Peyer's patch (tissue), 4 donors: Measurements from ENCODE around the gene STK32C. TPM values are rescaled to one million over a fixed set of nuclear protein-coding genes. Genes with fewer than 3 reads are reported as not detected.
"Not testable (repeated sequence)": the region's sequence is repeated elsewhere in the genome, so short reads cannot be mapped to it uniquely, and the experiment has no call there.

Experiments
- DNase-seq, 3 donors: peaks; one replicate each; pipeline ENCODE4 v3.0.0-alpha.2; 2017 to 2019
- H3K27ac ChIP-seq, 4 donors: fragments of 200-600 bp; sonication (generic); one replicate each; pipeline ENCODE4 v1.5.1; 2016 to 2019
- H3K27me3 ChIP-seq, 2 donors: fragments of 200-600 bp; sonication (generic); one replicate each; pipeline ENCODE4 v1.5.1; 2019
- H3K36me3 ChIP-seq, 3 donors: fragments of 200-600 bp; sonication (generic); one replicate each; pipeline ENCODE4 v1.5.1; 2016 to 2019
- H3K4me1 ChIP-seq, 4 donors: fragments of 200-600 bp; sonication (generic); one replicate each; pipeline ENCODE4 v1.5.1; 2016 to 2019
- H3K4me3 ChIP-seq, 4 donors: fragments of 200-600 bp; sonication (generic); 1 replicate in 3 of 4; 2 replicates in 1 of 4; pipeline ENCODE4 v1.5.1; 2016 to 2019; ENCODE audit warnings: mild to moderate bottlenecking in 1 of 4
- H3K9me3 ChIP-seq, 4 donors: fragments of 200-600 bp; sonication (generic); one replicate each; pipeline ENCODE4 v1.5.1; 2016 to 2019; ENCODE audit warnings: mild to moderate bottlenecking in 1 of 4
- POLR2A ChIP-seq, 2 donors: fragments of 450-650 bp; IDR thresholded peaks; one replicate each; pipeline ENCODE4 v1.5.1; 2017; ENCODE audit warnings: antibody characterized with exemption in 2 of 2, mild to moderate bottlenecking in 2 of 2, moderate library complexity in 2 of 2
- total RNA-seq, 4 donors: library from RNA; depleted of rRNA; stranded (reverse); fragments of >200 nt; gene quantifications; one replicate each; pipeline ENCODE4 v1.1.0, GENCODE V29; 2016
- TF ChIP-seq, protein P1 (sequence below), 6 experiments: fragments of 450-650 bp in 4 of 6; fragments of 200-600 bp in 2 of 6; sonication (generic) in 1 of 6; IDR thresholded peaks; one replicate each; pipeline ENCODE4 v1.5.1; 2017 to 2019; ENCODE audit warnings: antibody characterized with exemption in 6 of 6, mild to moderate bottlenecking in 3 of 6, moderate library complexity in 1 of 6

The STK32C gene
- total RNA-seq, 4 donors from 2014 or later = 0.35 to 23.9 (median 4.4) TPM

GRCh38 chr10:132353456-132354355 lies 46.0 kb upstream of the STK32C start:
- Histone ChIP-seq H3K9me3 (no peaks in the 10 kb centered on the region), H3K4me3 (no peak overlapping the region), H3K4me1 (no peaks in the 10 kb centered on the region), H3K27me3 (no peaks in the 10 kb centered on the region), H3K27ac (no peak overlapping the region), H3K36me3 (no peaks in the 10 kb centered on the region)
- DNase-seq = peak in 2 of 3 donors; percentile 35 to 36
- no peak for TF ChIP-seq POLR2A (IDR thresholded peaks at IDR 0.05)
- TF ChIP-seq, protein P1, sequence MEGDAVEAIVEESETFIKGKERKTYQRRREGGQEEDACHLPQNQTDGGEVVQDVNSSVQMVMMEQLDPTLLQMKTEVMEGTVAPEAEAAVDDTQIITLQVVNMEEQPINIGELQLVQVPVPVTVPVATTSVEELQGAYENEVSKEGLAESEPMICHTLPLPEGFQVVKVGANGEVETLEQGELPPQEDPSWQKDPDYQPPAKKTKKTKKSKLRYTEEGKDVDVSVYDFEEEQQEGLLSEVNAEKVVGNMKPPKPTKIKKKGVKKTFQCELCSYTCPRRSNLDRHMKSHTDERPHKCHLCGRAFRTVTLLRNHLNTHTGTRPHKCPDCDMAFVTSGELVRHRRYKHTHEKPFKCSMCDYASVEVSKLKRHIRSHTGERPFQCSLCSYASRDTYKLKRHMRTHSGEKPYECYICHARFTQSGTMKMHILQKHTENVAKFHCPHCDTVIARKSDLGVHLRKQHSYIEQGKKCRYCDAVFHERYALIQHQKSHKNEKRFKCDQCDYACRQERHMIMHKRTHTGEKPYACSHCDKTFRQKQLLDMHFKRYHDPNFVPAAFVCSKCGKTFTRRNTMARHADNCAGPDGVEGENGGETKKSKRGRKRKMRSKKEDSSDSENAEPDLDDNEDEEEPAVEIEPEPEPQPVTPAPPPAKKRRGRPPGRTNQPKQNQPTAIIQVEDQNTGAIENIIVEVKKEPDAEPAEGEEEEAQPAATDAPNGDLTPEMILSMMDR (IDR thresholded peaks at IDR 0.05) = no peak

- H3K27ac ChIP-seq, H3K36me3 ChIP-seq, H3K4me3 ChIP-seq, H3K4me1 ChIP-seq, H3K9me3 ChIP-seq, H3K27me3 ChIP-seq: not testable (repeated sequence)
- TF ChIP-seq, protein P1 (IDR thresholded peaks at IDR 0.05) = peak; percentile 61 to 87 (median 74)
- peak; percentile 72 to 90 (median 84) for DNase-seq
Observed at GRCh38 chr10:132352462-132353308, 44.9 kb upstream of the STK32C start.

DNA sequence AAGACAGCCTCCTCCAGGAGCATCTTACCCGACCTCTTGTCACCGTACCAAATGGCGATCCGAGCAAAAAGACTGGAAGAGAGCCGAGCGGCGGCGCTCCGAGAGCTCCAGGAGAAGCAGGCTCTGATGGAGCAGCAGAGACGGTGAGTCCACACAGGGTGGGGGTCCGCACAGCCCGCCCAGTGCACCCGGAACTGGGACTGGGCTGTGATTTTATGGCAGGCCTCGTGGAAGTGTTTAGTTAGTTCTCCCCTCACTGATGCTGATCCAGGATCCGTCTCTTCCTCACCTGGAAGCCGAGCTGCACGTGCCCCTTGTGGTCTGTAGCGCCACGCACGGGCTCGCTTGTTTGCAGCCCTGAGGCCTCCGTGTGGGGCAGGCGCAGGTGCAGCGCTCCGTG lies 43.9 kb upstream of the STK32C start:
- Histone ChIP-seq H3K27ac (no peak overlapping the region), H3K4me1 (no peaks in the 10 kb centered on the region), H3K9me3 (no peaks in the 10 kb centered on the region), H3K27me3 (no peaks in the 10 kb centered on the region), H3K36me3 (no peaks in the 10 kb centered on the region), H3K4me3 (no peak overlapping the region)
- TF ChIP-seq, protein P1 (IDR thresholded peaks at IDR 0.05) = no peak
- TF ChIP-seq POLR2A (IDR thresholded peaks at IDR 0.05) = no peak
- peak in 1 of 3 donors; percentile 40 for DNase-seq

DNA sequence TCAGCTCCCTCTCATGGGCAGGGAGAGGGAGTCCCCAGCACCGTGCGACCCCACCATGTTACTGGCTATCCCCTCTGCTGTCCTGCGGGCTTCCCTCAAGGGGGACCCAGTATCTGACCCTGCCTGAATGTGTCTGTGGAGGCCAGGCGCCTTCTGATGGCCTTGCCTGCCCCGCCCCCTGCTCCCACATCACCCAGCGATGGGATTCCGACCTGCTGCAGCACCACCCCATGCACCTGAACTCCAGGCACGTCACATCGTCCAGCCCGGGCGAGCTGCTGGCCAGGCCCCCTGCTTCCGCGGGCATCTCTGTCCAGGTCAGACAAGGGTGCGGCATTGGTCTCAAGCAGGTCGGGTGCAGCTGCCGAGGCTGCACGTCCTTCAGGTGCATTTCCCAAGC lies 43.2 kb upstream of the STK32C start:
- Histone ChIP-seq H3K9me3 (no peaks in the 10 kb centered on the region), H3K4me1 (no peaks in the 10 kb centered on the region), H3K36me3 (peaks cover 0 to under 1% (median 0%) of the 10 kb centered on the region in 3 donors), H3K4me3 (no peak overlapping the region), H3K27me3 (no peaks in the 10 kb centered on the region), H3K27ac (no peak overlapping the region)
- DNase-seq = peak in 1 of 3 donors; percentile 42
- TF ChIP-seq, protein P1 (IDR thresholded peaks at IDR 0.05) = no peak
- no peak for TF ChIP-seq POLR2A (IDR thresholded peaks at IDR 0.05)

- Histone ChIP-seq H3K36me3 (peaks cover 0 to 3% (median 0%) of the 10 kb centered on the region in 3 donors), H3K4me1 (no peaks in the 10 kb centered on the region), H3K27me3 (no peaks in the 10 kb centered on the region), H3K9me3 (no peaks in the 10 kb centered on the region), H3K27ac (no peak overlapping the region), H3K4me3 (no peak overlapping the region)
- no peak for TF ChIP-seq POLR2A (IDR thresholded peaks at IDR 0.05)
- TF ChIP-seq, protein P1 (IDR thresholded peaks at IDR 0.05) = no peak
- no peak for DNase-seq
Observed at GRCh38 chr10:132350391-132350790, 42.6 kb upstream of the STK32C start.
